Fibroblast of upper back skin (primary cell): Measurements from ENCODE around the gene KLF11.
"Not testable (repeated sequence)": the region's sequence is repeated elsewhere in the genome, so short reads cannot be mapped to it uniquely, and the experiment has no call there.

Experiments used
- DNase-seq: peaks from one replicate; pipeline ENCODE4 v3.0.0-alpha.2; 2013

The KLF11 gene

GRCh38 chr2:10027660-10028330, 15.6 kb upstream of the KLF11 start:
- DNase-seq: no peak

DNA sequence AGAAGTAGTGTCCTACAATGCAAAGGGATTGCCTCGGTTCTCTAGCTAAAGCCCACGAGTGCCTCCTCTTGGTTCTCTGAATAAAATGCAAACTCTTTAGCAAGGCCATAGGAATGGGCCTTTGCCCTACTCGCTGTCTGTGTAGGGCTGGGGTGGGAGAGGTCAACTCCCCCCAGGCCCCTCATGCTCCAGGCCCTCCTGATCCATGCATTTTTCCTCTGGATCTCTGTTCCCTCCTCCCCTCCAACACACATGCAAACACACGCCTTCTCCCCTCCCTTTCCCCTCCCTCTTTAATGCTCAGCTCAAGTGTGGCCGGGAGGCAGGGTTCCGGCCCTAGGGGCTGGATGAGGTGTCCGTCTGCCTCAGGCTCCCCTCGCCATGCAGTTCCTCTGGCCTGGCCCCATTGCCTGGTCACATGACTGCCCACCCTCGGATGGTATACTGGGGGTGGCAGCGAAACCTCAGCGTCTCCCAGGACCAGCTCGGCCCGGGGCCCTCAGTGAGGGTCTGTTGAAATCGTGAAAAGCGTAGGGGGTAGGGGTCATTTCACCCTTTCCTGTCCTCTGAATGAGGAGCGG, 14.9 kb upstream of the KLF11 start:
- DNase-seq: no peak

DNA sequence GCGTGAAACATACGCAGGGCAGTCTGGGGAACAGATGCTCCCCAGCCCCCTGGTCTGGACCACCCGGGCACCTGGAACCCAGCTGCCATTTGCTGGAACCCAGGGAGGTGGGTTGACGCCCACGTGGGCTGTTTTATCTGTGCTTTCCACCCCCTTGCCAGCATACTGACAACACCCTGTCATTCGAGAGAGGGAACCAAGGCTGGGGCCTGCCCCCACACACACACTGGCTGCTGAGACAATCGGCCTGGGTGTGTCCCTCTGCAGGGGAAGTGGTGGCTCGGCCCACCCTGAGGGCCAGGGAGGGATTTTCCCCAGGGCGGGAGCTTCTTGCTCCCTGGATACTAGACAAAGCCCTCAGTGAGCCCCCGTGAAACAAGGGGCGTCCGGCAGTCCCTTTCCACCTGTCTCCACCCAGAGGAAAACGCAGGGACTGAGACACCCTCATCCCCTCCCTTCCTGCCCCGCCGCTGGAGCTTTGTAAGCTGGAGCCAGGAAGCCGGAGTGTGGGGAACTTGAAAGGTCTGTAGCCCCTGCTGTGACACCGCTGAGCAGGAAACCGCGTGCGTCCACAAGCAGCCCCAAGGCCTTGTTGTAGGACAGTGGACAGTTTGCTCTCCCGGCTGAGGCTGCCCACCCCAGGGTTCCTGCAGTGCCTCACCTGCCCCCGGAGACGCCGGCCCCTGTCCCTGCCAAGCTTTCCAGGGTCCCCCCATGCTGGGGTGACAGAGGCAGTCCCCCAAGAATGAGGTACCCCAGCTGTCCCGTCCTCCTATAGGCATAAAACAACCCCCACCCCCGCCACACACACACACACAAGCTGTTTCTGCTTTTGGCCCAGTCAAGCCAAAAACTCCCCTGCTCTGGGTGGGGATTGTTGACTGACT, 14.1 kb upstream of the KLF11 start:
- DNase-seq: no peak

GRCh38 chr2:10029875-10030223, 13.5 kb upstream of the KLF11 start:
- no peak for DNase-seq

GRCh38 chr2:10030311-10030736, 13.0 kb upstream of the KLF11 start:
- DNase-seq: no peak

DNA sequence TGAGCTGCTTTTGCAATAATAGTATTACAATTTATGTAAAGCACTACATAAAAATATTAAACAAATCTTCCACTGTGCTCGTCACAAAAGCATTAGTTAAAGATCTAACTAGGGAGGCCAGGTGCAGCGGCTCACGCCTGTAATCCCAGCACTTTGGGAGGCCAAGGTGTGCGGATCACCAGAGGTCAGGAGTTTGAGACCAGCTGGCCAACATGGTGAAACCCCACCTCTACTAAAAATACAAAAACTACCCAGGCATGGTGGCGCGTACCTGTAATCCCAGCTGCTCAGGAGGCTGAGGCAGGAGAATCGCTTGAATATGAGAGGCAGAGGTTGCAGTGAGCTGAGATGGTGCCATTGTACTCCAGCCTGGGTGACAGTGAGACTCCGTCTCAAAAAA, 12.6 kb upstream of the KLF11 start:
- not testable (repeated sequence) for DNase-seq

DNA sequence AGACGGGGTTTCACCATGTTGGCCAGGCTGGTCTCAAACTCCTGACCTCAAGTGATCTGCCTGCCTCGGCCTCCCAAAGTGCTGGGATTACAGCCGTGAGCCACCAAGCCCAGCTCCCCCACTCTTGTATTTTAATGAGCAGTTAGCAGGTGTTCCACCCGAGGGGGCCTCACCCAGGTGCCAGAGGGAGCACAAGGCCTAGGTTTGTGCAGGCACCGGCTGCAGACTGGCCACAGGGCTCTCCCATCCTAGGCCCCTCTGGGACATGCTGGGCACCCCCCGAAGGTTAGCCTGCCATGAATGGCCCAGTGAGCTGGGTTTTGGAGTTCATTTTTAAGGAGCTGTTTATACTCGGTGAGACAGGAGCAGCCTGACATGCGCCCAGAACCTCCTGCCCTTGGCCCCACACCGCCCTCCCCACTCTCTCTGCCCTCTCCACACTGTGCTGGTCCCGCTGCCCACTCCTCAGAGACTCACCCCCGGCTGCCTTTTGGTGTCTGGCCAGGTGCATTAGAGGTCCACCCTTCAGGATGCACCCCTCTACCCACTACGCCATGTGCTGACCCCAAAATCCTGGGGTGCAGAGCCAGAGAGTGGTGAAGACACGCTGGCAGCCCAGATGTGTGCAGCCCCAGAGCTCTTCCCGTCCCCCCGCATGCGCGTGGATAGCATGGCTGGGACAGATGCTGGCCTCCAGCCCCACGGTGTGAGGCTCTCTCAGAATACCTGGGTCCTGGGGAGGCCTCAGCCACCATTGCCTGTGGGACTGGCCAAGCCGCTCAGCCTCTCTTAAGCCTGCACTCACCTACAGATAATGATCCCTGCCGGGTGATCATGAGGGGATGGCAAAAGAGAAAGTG, 11.2 kb upstream of the KLF11 start:
- DNase-seq: no peak

DNA sequence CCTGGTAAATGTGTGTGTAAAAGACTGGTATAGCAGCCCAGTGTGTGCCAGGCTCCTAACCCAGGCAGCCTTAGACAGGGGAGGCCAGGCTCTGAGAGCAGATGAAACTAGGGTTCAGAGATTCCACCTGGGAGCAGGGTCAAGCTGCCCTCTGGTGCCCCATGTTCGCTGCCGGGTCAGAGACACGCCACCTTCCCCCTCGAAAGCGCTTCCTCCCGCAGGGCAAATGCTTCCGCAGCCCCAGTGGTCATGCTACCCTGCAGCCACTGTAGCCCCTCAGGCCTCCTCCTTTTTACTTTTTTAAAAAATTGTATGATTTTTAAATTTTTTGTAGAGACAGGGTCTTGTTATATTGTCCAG, 10.6 kb upstream of the KLF11 start:
- DNase-seq: no peak

DNA sequence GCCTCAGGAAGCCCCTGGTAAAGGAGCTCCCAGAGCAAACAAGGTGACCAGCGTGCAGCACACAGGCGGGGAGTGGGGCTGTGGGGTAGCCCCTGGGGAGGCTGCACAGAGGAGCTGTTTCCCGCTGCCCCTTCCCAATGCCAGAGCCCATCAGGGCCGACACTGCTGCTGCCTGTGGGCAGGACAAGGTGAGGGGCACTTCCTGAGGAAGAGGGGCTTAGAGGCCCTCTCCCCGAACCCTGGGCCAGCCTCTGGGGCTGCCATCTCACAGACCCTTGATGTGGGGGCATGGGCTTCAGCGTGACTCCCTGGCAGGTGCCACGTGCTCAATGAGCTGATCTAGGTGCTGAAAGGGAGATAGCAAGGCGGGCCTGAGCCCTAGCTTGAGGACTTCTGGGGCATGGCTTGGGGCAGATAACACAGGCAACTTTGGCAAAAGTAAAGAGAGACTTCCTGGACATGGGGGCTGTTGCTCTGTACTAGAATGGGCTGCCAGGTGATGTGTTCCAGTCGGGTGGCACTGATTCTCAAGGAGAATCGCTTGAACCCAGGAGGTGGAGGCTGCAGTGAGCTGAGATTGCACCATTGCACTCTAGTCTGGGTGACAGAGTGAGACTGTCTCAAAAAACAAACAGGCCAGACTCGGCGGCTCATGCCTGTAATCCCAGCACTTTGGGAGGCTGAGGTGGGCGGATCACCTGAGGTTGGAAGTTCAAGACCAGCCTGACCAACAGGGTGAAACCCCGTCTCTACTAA, 9.9 kb upstream of the KLF11 start:
- no peak for DNase-seq

DNA sequence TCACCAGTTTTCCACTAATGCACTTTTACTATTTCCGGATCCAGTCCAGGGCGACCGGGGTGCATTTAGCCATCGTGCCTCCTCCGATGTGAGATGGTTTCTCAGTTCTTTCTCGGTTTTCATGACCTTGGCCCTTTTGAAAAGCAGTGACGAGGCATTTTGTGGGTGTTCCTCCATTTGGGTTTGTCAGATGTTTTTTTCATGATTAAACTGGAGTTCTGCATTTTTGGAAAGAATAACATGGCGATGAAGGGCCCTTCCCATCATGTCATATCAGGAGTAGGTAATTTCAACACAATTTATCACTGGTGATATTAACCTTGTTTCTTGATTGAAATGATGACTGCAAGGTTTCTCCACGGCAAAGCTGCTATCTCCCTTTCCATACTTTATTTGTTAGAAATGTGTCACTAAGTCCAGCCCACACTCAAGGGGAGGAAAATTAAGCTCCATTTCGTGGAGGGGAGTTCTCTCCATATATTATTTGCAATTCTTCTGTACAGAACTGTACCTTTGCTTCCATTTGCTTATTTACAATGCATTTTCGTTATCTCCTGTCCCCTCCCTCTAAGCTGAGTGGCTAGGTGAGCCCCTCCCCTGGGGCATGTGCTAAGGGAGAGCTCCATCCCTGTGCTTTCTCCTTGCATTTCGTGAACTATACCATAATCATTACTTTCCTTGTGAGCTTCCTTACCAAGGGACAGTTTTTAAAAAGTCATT, 8.9 kb upstream of the KLF11 start:
- no peak for DNase-seq

DNA sequence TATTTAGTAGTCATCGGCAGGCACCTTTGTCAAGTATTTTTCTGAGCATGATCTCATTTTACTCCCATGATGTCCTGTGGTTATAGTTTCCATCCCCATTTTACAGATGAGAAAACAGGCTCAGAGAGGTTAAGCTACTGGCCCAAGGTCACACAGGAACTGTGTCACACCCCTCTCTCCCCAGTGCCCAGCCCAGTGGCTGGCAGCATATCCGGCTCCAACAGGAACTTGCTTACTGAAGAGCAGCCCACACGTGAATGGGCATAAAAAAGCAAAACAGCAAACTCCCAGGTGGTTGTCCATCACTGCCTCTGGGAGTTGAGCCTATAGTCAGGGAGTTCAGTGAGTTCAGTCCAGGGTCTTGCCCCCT, 8.3 kb upstream of the KLF11 start:
- DNase-seq: no peak

- no peak for DNase-seq
Measured at GRCh38 chr2:10035633-10036032, 7.7 kb upstream of the KLF11 start.

- no peak for DNase-seq
Measured at GRCh38 chr2:10036095-10036884, 7.1 kb upstream of the KLF11 start.

DNA sequence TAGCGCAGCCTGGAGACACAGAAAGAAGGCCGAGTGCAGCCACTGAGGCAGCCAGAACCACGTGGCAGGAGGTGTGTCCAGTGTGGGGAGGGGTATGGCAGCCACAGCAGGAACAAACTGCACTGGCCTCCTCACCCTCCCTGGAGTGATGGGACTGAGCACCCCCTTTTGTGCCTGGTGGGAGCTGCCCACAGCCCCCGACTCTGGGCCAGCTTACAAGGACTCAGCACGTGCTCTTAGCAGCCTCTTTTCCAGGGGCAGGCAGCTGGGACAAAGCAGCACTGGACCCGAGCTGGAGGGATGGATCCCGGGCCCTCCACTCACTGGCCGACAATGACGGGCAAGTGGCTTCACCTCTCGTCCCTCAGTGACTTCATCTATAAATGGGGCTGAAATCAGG, 5.2 kb upstream of the KLF11 start:
- no peak for DNase-seq

DNA sequence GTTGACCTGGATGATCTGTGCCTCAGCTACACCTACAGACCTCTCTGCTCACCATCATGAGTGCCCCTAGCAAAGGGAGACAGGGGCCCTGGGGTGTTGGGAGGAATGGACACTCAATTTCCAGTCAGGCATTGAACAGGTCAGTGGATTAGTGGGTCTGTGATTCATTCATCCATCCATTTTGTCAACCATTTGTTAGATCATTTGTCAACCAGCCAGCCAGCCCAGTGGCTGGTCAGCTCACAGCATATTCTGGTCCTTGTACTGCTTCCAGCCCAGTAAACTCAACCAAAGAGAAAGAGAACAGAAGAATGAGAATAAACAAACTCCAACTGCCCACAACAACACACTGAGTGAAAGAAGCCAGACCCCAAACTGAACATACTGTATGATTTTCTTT, 4.6 kb upstream of the KLF11 start:
- DNase-seq: no peak

- DNase-seq: no peak
Measured at GRCh38 chr2:10039658-10040410, 3.5 kb upstream of the KLF11 start.

DNA sequence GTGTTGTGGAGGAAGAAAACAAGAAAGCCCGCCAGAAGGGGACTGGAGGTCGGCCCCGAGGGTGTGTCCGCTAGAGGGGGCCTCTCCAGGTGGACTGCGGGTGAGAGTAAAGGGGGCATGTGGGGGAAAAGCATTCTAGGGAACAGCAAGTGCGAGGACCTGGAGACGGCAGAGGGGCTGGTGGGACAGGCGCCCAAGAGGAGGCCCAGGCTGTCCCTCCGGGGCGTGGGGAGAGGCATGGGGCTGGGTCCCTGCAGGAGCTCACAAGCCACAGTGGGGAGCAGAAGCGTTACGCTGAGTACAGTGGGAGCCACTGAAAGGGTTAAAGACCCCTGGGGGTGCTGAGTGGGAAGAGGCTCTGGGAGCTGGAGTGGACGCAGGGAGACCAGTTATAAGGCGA, 1.6 kb upstream of the KLF11 start:
- DNase-seq: no peak

DNA sequence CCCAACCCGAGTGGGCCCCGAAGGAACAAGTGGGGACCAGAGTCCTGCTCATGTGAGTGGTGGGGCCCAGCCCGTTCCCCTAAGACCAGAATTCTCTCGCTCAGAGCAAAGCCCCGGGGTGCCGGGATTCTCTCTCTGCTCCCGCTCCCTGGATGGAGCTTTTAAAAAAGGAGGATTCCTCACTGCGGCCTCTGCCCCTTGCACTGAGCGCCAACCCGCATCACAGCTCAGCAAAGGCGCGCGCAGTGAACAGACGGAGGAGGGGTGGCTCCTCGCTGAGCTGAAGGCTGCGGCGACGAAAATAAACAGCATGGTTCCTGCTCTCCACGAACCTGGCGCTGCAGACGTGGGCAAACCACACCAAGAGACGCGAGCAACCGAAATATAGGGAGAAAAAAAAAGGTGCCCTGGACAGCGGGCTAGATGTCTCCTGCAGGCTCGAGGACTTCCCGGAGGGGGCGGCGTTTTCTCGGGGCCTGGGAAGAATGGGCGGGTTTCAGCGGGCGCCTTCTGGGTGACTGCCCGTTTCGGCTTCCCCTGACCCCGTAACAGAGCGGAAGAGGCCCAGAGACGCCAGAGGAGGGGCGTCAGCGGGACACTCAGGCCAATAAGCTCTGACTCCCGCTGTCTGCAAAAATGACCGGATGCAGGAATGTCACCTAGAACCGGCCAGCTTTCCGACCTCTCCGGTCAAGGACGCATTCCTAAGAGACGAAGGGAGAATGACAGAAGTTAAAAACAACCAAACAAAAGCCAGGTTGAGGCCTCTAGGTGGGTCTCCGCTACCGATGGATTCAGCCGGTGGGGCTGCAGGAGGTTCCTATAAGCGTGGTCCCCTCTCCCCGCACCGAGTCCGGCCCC, 819 bp upstream of the KLF11 start:
- peak; percentile 40 for DNase-seq

DNA sequence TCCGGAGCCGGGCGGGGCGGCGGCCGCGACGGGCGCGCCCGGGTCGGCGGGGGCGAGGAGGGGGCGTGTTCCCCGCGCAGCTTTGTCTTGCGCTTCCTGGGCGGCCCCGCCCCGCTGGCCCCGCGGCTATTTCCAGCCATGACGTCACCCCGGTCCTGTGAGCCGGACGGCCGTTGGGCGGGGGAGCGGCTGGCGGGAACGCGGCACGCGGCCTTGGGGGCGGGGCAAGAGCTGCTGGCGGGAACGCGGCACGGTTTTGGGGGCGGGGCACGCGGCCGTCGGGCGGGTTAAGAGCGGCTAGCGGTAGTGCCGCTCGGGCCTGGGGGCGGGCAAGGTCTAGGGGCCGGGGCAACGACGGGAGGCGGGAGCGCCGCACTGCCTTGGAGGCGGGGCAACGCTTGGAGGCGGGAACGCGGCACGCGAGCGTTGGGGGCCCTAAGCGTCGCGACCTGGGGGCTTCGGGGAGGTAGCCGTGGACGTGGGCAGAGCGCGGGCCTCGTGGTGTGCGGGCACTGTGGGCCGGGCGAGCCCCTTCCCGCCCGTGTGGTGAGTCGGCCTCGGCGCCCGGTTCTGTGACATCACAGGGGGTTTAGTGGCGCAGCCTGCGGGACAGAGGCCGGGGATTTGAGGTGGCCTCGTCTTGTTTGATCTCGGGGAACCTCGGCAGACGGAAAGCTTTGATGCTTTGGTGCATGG, 704 bp downstream of the KLF11 start:
- peak; percentile 89 for DNase-seq
